VCaP (cell line): ENCODE measurements around the gene HS3ST6.
"Not testable (repeated sequence)": the region's sequence is repeated elsewhere in the genome, so short reads cannot be mapped to it uniquely, and the experiment has no call there.

ENCODE experiments used
- H3K27ac ChIP-seq: fragments of 450-650 bp; 2 replicates; pipeline ENCODE4 v1.5.1; 2017
- CTCF ChIP-seq: fragments of 450-650 bp; conservative IDR thresholded peaks from 2 replicates; pipeline ENCODE4 v1.5.1; 2017; ENCODE audit warnings: mild to moderate bottlenecking, moderate library complexity

HS3ST6 gene

DNA sequence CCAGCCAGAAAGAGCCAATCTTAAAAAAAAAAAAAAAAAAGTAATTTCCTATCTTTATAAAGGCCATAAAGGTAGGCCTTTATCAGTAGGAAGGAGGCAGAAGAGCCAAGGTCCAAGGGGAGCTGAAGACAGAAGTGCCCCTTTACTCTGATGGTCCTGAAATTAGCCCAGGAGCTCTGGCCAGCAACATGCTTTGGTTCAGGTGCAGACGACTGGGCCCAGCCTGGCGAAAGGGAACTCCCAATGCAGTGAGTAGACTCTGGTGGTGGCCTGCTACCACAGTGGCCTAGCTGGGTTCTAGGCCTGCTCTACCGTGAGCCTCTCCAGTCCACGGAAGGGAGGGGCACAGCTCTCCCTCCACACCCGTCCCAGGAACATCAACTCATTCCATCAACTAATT is 23.1 kb downstream of the HS3ST6 start:
- no peak for TF ChIP-seq CTCF
- no peak overlapping the region for H3K27ac ChIP-seq

DNA sequence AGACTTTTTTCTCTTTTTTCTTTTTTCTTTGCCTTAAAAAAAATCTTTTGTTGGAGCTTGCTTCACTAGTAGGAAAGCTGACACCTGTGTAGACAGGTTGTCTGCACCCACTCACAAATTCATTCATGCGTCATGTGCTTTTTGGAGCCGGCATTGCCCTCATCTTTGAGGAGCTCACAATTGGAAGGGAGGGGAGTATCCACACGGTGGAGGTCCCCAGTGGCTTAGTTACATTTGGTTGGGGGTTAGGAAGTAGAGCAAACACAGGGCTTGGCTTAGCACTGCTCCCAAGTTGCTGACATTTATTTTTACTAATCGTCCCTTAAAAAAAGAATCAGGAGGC is 27.5 kb downstream of the HS3ST6 start:
- TF ChIP-seq CTCF = no peak

GRCh38 chr16:1890024-1890707 is 28.0 kb downstream of the HS3ST6 start:
- no peak for TF ChIP-seq CTCF
- no peak overlapping the region for H3K27ac ChIP-seq

More for the DNA sequence above, 27.5 kb downstream of the HS3ST6 start:
- H3K27ac ChIP-seq = no peak overlapping the region

DNA sequence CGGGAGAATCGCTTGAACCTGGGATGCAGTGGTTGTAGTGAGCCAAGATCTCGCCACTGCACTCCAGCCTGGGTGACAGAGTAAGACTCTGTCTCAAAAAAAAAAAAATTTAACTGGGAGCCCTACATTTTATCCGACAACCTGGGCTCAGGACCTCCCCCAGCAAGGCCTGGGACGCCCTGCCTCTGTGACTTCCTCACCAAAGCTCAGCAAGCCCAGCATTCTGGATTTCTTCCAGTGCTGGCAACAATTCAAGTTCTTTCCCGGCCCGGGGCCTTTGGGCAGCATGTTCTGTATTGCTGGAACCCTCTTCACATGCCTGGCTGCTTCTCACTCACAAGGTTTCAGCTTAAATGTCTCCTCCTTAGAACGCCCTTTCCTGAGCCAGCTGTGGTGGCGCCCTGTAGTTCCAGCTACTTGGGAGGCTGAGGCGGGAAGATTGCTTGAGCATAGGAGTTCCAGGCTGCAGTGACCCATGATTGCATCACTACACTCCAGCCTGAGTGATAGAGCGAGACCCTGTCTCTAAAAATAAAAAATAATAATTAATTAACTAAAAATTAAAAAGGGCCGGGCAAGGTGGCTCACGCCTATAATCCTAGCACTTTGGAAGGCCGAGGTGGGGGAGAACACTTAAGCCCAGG is 30.4 kb downstream of the HS3ST6 start:
- no peak for TF ChIP-seq CTCF
- H3K27ac ChIP-seq = no peak overlapping the region

DNA sequence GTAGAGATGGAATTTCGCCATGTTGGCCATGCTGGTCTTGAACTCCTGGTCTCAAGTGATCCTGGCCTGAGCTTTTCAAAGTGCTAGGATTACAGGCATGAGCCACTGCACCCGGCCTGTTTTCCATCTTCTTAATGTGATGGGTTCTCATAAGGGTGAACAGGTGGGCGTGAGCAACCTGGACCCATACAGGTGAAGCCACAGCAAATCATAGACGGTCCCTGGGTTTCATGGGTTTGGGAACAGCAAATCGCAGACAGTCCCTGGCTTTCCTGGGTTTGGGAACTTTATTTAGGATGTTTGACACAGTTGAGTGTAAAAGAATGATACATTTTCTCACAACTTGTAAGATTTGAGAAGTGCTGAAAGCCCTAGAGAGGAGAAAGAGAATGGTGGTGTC is 33.3 kb downstream of the HS3ST6 start:
- no peak overlapping the region for H3K27ac ChIP-seq
- no peak for TF ChIP-seq CTCF

GRCh38 chr16:1884155-1884760 is 34.0 kb downstream of the HS3ST6 start:
- TF ChIP-seq CTCF = no peak
- H3K27ac ChIP-seq = no peak overlapping the region

- H3K27ac ChIP-seq = not testable (repeated sequence)
Measured at GRCh38 chr16:1881172-1881571, 37.0 kb downstream of the HS3ST6 start.

DNA sequence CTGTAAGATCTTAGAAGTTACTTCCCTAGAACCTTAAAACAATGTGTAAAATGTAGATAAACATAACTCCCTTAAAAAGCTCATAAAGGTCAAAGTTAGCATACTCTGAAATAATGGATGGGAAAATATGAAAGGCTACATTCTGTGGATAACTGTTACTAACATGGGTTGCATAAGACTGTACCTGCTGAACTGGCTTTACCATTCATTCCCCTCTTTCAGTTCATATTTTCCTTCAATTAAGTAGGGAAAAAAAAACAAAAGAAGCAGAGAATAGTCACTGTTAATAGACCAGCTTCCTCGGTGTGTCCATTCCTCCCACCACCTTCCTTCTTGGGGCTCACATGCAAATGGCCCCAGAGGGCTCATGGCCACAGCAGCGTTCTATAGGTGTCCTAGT is 38.7 kb downstream of the HS3ST6 start:
- no peak overlapping the region for H3K27ac ChIP-seq
- TF ChIP-seq CTCF = no peak
